Esophagus mucosa (tissue), 1 donor: ENCODE measurements around the gene FOCAD. TPM values are rescaled to one million over a fixed set of nuclear protein-coding genes. Genes with fewer than 3 reads are reported as not detected.
"Not testable (repeated sequence)": the region's sequence is repeated elsewhere in the genome, so short reads cannot be mapped to it uniquely, and the experiment has no call there.

Experiments used
- ATAC-seq: fragments of 200-7000 bp; cut with Tn5 transposase; one replicate; pipeline ENCODE4 v1.9.1; 2020
- total RNA-seq: library from RNA; stranded (reverse); gene quantifications from one replicate; pipeline ENCODE4 v1.2.4, GENCODE V29; 2023
- donor health status: DM: yes; HTN: yes; CAD: no.

The FOCAD gene
- total RNA-seq, 1 donor from 2014 or later = 17.1 TPM

DNA sequence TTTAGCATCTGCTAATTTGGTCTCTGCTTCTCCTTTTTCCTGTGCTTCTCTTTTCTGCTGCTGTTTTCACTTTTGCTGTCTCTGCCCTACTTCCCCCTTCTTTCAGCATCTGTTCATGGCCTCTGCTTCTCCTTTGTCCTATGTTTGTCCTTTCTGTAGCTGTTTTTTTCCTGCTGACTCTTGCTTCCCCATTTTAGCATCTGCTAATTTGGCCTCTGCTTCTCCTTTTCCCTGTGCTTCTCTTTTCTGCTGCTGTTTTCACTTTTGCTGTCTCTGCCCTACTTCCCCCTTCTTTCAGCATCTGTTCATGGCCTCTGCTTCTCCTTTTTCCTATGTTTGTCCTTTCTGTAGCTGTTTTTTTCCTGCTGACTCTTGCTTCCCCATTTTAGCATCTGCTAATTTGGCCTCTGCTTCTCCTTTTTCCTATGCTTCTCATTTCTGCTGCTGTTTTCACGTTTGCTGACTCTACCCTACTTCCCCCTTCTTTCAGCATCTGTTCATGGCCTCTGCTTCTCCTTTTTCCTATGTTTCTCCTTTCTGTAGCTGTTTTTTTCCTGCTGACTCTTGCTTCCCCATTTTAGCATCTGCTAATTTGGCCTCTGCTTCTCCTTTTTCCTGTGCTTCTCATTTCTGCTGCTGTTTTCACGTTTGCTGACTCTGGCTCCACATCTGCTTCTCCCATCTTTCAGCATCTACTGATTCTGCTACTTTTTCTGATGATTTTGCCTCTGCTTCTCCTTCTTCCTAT lies 290.3 kb downstream of the FOCAD start:
- not testable (repeated sequence) for ATAC-seq

DNA sequence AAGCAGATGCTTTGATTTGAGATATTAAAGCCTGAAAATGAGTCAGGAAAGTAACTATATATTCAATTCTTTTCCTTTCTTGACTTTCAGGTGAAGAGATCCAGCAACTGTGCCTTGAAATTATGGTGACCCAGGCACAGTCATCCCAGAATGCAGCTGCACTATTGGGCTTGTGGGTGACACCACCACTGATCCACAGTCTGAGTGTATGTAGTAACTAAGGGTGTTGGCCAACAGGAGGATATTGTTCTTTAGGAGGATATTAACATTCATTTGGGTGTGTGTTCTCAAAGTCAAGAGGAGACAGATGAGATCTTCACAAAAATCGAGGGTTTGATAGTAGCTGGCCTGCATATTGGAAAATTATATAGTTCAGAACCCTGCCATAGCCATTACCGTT lies 294.2 kb downstream of the FOCAD start:
- ATAC-seq = no peak

DNA sequence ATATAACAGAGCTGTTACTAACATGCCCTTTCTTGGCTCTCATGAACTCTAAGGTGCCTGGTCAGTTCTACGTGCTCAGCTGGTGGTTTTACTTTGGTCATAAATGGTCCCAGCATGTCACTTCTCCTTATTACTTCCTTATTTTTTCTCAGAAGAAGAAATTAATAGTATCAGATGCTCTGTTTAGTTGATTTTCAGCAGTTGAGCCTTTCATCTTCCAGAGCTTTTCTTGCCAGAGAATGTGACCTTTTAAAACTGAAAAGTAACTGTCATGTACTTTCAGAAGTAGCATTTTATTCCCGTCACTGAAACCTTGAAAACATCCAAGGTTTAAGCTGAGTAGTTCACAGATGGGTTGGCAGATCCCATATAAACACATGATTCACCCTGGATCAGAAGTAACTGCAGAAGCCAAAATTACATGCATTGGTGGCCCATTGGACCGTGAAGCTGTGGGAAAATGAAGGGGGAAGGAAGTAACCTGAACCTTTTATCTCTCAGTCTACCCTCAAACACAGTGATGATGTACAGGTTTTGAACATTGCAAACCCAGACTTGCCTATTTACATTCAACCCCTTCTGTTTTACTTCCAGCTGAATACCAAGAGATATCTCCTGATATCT lies 296.9 kb downstream of the FOCAD start:
- ATAC-seq = no peak

DNA sequence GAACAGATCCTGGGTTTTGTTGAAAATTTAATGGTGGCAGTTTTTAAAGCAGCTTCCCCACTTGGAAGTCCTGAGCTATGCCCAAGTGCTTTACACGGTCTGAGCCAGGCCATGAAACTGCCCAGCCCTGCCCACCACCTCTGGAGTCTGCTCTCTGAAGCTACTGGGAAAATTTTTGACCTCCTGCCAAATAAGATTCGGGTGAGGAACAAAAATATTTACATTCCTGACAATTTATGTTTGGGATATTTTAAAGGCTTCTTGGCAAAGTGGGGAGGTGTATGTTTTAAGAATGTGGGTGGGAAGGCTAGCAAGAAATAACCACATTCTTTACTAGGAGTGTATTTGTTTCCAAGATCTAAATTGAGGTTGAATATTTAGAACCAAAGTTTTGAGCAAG lies 297.4 kb downstream of the FOCAD start:
- ATAC-seq = no peak

DNA sequence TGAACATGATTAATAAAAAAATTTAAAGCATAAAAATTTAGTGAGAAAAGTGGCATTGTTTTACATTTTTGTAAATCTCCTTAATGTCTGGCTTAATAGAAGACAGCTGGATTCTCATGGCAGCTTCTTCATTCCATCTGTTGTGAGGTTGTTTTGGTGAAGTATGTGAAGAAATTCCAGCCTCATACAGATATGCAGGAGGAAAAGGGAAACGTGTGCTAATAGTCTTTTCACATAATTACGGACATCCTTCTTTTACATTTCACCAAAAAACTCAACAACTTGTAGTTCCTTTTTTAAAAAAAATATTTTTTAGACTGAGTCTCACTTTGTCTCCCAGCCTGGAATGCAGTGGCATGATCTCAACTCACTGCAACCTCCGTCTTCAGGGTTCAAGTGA lies 300.4 kb downstream of the FOCAD start:
- no peak for ATAC-seq

DNA sequence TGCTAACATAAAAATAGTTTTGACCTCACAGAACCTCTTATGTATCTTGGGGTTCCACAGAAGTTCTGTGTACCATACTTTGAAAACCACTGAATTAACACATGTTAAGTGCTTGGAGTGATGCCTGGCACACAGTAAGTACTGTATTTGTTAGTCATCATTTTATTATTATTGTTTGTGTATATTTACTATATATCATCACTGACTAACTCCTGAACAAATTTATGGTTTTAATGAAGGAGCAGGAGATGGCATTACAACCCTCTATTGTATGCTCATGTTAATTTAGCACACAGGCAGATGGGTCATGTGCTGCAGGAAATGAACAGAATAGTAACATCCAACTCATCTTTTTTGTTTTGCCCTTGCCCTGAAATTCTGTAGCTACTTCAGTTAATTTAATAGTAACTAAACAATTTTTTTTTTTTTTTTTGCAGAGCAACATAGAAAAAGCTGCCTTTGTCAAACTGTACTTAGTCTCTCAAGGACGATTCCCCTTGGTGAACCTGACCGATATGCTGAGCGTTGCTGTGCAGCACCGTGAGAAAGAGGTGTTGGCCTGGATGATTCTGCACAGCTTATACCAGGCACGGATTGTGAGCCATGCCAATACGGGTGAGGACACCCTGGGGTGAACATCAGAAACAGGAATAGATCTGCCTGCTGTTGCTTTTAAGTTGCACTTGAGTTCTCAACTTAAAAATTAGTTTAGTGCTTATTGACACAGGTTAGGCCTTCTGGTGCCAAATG lies 302.0 kb downstream of the FOCAD start:
- no peak for ATAC-seq

DNA sequence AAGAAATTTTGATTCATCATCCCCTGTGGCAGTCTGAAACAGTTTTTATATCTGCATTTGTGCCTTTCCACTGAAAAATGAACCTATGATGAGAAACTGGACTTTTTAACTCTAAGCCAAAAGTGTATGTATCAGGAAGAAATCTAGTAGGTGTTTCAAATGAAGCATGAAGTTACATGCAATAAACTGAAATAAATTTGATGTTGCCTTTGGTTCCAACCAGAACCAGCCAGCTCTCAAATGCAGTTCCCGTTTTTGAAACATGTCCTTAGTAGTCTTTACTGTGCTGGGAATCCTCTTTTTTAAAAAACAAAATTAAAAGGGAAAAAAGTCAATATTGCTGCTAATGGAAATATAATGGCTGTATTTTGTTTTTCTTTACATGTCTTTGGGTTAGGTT lies 303.5 kb downstream of the FOCAD start:
- no peak for ATAC-seq

DNA sequence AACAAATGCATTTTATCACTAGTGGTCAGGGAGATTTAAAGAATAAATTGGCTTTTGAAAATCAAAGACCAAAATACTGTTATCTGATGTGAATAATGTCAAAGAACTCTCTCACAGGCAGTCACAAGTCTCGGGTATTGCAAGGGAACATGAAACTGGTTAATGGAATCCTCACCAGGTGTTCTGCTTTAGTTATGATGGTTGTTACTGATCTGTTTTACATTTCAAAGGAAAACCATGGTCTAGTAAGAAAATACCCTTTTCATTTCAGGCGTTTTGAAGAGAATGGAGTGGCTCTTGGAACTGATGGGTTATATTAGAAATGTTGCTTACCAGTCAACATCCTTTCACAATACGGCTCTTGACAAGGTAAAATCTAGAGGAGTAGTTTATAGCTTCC lies 304.0 kb downstream of the FOCAD start:
- ATAC-seq = no peak

DNA sequence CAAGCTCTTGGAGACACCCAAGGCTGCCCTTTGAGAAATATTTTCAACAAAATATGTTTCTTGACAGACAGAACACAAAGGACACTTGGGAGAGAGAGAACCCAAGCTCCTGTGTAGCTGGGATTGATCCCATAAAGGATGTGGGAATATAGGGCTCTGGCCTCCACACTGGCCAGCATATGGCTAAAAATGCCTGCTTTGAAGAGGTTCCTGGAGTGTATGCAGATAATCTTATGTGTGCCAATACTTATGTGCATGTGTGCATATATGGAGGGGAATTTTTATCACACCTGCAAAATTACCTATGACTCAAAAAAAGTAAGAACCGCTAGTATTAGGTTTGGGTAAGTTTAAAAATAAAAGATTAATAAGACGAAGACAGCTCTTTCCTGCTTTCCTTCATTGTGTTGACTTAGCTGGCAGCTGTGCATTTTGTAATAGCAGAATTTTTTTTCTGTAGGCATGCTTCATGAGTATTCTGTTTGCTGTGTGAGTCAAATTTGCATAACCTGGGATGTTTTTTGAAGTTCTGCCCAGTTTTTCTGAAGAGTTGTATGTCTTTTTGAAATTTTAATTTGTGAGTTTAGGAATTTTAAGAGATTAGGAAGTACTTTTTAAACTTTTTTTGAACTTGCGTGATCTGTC lies 304.7 kb downstream of the FOCAD start:
- no peak for ATAC-seq

DNA sequence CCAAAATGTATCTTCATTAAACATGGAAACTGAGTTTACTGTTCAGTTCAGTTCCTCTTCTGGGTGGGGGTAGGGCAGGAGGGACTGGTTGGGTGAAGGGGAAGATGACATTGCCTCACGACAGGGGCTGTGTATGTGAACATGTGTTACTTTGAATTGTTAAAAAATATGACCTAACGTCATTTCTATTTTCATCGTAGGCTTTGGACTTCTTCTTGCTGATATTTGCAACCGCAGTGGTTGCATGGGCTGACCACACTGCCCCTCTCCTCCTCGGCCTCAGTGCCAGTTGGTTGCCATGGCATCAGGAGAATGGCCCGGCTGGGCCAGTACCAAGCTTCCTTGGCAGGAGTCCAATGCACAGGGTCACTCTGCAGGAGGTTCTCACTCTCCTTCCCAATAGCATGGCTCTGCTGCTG lies 305.9 kb downstream of the FOCAD start:
- ATAC-seq = no peak

DNA sequence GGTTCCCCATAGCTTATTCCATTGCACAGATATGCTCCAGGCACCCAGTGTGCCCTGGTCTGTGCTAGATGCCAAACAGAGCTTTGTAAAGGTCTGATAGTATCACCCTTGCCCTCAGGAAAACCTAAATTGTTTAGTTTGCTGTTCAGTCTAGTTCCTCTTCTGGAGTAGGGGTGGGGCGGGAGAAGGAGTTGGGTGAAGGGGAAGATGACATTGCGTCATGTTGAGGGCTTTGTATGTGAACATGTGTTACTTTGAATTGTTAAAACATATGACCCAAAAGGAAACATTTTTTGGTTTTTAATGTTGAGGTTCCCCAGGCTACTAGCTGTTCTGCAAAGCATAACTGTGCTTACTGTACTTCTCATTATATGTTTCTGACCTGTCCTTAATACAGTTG lies 306.8 kb downstream of the FOCAD start:
- no peak for ATAC-seq

DNA sequence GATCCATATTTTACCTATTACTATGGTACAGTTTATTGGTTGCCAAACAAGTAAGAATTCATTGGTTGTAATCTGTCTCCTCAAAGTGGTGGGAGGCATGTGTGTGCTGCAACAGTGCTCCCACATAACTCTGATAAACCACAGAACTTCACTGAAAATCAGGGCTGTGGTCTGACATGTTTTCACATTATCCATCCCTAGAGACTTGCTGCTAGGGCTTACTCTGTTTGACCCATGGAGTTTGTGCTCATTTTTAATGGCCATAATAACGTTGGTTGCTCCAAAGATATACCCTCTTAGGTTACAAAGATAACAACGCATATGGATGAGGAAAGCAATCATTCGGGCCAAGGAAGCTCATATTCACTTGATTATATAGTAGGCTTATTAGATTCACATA lies 310.4 kb downstream of the FOCAD start:
- ATAC-seq = no peak

DNA sequence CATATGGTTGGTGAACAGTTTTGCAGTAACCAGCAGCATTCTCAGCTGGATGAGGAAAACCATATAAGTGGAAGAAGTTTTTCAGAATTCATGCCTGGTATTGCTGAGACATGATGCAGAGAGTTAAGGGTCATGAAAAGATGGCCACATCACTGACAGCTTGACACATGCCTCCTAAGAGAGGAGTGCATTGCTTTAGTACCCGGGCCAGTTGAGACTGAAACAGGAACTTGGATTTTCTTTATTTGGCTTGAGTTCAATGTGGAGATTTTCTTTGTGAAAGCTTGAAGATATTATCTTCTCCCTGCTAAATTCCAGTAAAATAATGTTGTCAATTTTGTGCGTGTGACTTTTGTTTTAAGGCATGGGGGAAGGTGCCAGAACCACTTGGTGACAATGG lies 311.6 kb downstream of the FOCAD start:
- ATAC-seq = no peak

DNA sequence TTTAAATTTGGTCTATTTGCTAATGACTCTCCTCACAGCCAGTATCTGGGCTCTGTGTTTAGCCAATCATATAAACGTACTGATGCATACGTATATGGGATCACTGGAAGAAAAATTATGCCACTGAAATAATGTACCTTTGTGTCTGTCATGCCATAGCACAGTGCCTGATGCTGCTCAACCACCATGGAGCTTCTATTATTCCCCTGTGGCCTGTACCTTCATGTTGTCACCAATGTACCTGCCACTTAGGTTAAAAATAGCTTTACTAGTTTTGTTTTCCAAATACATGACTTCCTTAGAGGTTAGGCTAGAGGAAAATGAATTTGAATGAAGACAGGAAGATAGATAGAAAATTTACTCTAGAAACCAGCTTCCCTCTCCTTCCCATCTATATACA lies 312.8 kb downstream of the FOCAD start:
- no peak for ATAC-seq

DNA sequence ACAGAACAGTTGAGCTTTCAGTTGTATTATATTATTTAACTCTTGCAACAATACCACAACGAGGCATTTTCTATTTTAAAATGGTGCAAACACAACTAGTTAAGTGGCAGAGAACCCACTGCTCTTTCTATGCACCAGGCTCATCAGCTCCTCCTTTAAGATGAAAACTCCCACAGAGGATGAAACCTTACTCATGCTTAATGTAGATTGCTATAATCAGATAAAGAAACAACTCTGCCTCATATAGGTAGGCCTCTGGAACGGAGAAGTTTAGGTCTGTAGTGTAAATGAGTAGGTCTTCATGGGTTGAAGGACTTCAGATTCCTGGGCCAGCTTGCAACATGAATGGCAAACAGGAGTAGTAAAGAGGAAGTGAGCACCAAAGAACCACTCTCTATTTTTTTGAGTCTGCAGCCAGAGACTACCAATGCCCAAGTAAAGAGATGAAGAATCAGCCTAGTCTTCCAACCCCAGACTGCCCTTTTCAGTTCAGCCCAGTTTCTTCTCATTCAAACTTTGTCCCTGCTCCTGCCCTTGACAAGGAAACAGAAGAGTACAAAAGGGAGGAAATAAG lies 313.5 kb downstream of the FOCAD start:
- no peak for ATAC-seq

DNA sequence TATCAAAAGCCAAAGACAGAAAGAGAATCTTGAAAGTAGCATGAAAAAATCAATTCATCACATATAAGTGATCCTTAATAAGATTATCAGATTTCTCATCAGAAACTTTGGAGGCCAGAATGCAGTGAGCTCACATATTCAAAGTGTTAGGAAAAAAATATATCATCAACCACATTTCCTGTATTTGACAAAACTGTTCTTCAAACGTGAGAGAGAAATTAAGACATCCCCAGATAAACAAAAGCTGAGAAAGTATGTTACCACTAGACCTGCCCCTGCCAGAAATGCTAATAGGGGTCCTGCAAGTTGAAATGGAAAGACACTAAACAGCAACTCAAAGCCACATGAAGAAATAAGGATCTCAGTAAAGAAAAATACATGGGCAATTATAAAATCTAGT lies 317.5 kb downstream of the FOCAD start:
- no peak for ATAC-seq

DNA sequence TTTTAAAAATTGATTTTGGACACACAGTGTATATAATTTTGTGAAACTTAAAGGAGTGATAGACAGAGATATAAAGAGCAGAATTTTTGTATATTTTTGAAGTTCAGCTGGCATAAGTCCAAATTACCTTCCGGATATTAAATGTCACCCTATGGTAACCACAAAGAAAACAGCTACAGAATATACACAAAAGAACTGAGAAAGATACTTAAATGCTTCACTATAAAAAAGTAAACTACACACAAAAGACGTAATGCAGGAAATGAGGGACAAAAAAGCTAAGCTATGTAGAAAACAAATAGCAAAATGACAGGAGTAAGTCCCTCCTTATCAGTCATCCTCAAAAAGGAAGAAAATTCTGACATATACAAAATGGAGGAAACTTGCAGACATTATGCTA lies 318.0 kb downstream of the FOCAD start:
- no peak for ATAC-seq

DNA sequence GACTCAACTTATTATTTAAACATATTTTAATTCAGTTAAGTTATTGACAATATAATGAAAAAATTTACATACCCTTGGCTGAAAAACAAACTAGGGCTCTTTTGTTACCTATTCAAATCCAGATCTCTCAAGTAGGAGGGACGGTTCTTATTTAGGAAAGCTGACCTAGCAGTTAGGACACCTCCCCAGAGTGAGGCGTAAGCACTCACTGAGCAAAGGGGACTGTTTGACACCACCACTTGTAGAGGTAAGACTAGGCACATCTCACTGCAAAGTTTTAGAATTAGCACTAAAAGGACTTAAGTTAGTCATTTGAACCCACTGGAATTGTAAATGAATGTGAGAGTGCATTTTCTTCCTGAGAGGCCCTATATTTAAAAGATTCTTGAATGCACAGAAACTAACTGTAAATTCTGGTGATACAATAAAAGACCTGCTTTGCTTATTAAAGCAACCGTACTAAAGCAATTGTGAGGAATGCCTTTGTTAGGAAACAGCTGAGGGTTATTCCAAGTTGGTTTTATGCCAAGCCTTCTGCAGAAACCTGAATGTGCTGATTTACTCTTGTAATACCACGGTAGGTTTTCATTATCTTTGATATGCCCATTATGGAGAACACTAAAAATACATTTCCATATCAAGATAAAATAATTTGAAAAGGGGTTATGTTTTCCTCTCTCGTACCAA lies 331.2 kb downstream of the FOCAD start:
- ATAC-seq = no peak

DNA sequence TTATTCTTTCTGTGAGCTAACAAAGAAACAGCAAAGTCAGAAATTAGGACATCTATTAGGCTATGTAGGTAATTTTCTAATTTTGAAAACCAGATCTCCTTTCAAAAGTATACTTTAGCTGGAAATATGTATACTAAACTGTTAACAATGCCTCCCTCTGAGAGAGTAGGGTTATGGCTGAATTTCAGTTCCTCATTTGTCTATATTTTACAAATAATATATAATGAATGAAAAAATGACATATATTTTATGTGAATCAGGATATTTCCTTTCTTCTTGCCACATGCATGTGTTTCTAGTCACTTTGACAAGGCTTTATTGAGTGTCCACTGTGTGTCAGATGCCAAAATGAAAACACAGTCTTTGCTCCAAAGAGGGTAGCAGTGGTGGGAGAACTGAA lies 331.9 kb downstream of the FOCAD start:
- ATAC-seq = no peak

DNA sequence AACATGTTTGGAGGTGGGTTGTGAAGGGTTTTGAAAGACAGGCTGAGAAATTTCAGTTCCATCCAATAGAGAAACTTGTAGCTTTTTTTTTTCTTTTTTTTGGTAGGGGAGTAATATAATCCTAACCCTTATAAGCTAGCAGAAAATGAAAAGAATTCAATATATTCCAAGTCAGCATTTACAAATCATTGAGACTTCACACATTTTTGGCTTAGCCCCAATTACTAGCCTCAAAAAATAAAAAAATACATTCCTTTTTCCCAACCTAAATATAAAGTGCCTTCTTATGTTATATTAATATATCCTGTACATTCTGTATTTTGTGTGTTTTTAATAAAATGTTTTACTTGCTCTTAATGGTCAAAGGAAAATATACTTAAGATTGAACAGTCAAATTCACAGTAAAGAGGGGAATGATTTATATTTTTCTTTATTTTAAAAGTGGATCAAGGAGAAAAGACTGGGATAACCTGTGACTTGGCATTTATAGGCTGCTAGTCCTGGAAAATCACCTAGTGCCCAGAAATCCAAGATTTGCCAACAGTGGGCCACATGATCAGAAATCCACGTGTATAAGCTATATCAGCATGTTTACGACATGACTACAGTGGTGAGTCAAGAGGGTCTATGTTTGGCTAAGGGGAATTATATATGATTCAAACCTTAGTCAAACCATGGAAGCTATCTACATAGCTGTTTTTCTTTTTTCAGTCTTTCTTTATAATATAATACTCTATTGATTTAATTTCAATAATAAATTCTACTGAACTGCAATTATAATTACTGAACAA lies 332.8 kb downstream of the FOCAD start:
- no peak for ATAC-seq

DNA sequence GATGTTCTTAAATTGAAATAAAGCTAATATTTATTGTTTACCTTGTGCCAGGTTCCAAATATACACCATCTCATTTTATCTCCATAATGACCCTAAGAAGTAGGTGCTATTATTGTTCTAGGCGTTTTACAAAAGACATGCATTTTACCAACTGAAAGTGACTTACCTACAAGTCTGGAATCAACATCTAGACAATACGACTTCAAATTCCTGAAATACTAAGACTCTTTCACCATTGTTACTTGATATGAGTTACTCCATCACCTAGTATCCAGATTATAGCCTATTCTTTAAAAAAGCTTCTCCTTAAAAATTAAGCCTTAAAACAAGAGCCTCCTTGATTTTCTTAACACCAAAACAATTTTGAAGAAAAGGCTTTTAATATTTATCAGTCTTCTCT lies 334.1 kb downstream of the FOCAD start:
- ATAC-seq = no peak

DNA sequence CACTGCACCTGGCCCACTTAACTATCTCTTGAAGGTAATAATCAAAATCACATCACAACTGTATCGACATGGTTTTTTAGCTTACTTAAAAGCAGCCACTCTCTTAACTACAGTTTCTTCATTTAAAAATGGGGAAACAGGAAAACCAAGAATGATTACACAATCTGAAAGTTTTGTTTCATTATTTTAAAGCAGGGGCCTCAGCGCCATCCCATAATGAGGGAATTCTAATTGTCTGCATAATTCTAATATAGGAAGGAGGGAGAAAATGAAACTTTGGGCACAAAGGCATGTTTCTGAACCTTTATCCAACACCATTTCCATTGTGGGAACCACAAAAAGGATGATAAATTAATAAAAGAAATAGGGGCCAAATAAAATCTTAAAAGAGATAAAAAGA lies 339.8 kb downstream of the FOCAD start:
- ATAC-seq = no peak
